Astrocyte of the cerebellum (primary cell): ENCODE data around the gene FAM3B.

Experiments
- DNase-seq: peaks from one replicate; pipeline ENCODE4 v3.0.0-alpha.2; 2011; ENCODE audit warnings: low read depth
- H3K4me3 ChIP-seq: 2 replicates; pipeline ENCODE4 v1.5.1; 2011; ENCODE audit warnings: mild to moderate bottlenecking, low read depth, low read length, moderate library complexity
- in situ Hi-C: cut with HindIII; loops from 2 replicates; pipeline ENCODE4 v1.10.0; 2017; ENCODE audit warnings: low sequenced_read_pairs
- TF ChIP-seq, protein P1 (sequence below): IDR thresholded peaks from 2 replicates; pipeline ENCODE4 v1.5.1; 2012; ENCODE audit warnings: low read length, low read depth, moderate library complexity, mild to moderate bottlenecking; ENCODE audit errors: missing control alignments

The FAM3B gene

DNA sequence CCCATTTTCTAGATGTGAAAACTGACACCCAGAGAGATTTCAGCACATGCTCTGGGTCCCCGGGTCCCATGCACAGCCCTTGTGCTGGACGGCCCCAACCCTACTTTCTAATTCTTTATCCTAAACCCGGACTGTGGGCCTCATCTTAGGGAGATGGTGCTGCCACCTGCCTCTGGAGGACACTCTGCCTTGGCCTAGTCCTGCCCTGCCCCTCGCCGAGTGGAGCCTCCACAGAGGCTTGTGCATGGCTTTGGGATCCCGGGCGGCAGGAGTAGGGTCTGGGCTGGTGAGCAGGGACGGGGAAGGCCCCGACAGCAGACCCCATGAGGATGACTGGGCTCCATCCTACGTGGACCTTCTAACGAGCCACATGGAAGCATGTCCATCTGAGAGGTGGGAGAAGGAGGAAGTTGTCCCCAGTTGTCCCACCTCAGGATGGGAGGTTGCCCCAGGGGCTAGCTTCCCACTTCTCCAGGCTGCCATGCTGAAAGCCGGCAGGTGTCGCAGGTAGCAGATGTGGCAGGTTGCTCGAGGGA lies 57.6 kb downstream of the FAM3B start:
- H3K4me3 ChIP-seq, result no peak overlapping the region
- no peak for DNase-seq
- in situ Hi-C loops, result no loop called here
- TF ChIP-seq, protein P1, sequence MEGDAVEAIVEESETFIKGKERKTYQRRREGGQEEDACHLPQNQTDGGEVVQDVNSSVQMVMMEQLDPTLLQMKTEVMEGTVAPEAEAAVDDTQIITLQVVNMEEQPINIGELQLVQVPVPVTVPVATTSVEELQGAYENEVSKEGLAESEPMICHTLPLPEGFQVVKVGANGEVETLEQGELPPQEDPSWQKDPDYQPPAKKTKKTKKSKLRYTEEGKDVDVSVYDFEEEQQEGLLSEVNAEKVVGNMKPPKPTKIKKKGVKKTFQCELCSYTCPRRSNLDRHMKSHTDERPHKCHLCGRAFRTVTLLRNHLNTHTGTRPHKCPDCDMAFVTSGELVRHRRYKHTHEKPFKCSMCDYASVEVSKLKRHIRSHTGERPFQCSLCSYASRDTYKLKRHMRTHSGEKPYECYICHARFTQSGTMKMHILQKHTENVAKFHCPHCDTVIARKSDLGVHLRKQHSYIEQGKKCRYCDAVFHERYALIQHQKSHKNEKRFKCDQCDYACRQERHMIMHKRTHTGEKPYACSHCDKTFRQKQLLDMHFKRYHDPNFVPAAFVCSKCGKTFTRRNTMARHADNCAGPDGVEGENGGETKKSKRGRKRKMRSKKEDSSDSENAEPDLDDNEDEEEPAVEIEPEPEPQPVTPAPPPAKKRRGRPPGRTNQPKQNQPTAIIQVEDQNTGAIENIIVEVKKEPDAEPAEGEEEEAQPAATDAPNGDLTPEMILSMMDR, result no peak

DNA sequence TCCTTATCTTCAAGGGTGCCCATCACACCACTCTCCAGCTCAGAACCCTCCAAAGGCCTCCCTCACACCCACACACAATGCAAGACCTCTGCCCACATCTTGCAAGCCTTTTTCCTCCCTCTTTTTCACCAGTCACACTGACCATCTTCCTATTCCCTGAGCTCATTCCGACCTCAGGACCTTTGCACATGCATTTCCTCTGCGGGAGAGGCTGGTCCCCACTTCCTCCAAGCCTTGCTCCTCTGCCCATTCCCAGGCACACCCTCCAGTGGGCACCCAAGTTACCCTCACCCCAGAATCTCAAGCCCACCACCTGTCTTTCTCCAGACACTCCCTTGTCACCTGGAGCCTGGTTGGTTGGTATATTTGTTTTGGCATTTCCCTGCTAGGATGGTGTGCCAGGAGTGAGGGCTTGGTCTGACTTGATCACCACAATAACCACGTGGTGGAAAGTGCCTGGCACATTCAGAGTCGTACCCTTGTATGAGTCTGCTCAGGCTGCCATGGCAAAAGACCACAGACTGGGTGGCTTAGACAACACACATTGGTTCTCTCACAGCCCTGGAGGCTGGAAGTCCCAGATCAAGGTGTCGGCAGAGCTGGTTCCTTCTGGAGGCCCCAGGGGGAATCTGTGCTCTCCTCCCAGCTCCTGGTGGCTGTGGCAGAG lies 58.4 kb downstream of the FAM3B start:
- in situ Hi-C loops, result no loop called here
- TF ChIP-seq, protein P1, result no peak
- H3K4me3 ChIP-seq, result no peak overlapping the region
- no peak for DNase-seq

DNA sequence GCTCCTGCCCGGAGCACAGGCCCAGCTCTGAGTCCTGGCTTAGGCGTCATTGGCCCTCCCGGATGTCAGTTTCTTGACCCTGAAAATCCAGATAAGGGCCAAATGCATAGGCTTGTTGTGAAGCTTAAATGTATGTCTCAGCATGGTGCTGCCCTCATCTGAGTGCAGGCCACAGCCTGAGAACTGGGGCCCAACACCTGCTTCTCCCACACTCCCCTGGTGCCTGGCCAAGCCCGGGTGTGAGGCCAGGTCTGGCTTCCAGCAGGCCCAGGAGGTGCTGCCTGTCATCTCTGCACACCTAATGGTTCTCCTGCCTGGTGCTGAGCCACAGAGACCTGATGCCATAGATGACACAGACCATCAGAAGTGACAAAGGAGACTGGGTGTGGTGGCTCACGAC lies 59.3 kb downstream of the FAM3B start:
- DNase-seq, result no peak
- TF ChIP-seq, protein P1, result no peak
- no peak overlapping the region for H3K4me3 ChIP-seq
- in situ Hi-C loops, result no loop called here

DNA sequence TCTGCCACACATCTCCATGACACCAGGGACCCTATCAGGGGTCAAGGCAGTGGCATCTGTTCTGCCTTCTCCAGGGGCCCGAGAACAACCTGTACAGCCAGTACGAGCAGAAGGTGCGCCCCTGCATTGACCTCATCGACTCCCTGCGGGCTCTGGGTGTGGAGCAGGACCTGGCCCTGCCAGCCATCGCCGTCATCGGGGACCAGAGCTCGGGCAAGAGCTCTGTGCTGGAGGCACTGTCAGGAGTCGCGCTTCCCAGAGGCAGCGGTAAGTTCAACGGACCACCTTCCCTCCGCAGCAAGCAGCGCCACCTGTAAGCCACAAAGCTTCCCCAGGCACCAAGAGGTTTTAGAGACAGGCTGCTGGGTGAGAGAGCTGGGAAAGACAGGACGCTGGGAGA lies 61.1 kb downstream of the FAM3B start:
- in situ Hi-C loops, result no loop called here
- no peak for DNase-seq
- TF ChIP-seq, protein P1, result no peak
- no peak overlapping the region for H3K4me3 ChIP-seq

DNA sequence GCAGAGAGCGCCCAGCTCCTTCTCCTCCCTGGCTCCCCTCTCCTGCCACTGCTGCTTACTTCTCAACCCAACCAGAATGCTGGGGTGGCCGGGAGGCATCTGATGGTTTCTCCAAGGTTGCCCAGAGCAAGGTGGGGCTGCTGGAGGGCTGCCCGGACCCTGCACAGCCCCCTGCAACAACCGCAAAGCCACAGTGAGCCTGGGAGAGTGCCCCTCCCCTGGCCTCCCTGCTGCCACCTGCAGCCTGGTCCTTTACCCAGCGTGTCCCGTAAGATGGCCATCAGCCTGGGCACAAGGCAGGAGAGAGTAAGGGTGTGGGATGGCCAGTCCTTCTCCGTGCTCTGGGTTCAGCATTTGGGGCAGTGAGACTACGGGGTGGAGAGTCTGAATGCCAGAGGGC lies 62.2 kb downstream of the FAM3B start:
- no peak overlapping the region for H3K4me3 ChIP-seq
- in situ Hi-C loops, result no loop called here
- DNase-seq, result no peak
- TF ChIP-seq, protein P1, result no peak

DNA sequence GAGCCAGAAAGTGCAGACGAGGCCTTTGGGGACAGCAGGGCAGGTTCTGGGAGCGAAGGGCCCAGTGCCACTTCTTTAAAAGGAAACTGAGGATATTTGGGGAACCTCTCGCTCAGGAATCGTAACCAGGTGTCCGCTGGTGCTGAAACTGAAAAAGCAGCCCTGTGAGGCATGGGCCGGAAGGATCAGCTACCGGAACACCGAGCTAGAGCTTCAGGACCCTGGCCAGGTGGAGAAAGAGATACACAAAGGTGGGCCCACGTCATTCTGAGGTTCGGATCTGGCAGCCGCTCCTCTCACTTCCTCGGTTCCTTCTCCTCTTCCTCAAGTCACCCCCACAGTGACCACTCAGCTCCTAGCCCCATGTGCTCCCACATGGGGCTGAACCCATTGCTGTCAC lies 63.3 kb downstream of the FAM3B start:
- no peak overlapping the region for H3K4me3 ChIP-seq
- in situ Hi-C loops, result no loop called here
- no peak for DNase-seq
- TF ChIP-seq, protein P1, result no peak
